HCT116 (cell line): ENCODE data around the gene STARD8. TPM values are rescaled to one million over a fixed set of nuclear protein-coding genes. Genes with fewer than 3 reads are reported as not detected.

Experiments used
- ATAC-seq: fragments of 200-7000 bp; cut with Tn5 transposase; 2 replicates; pipeline ENCODE4 v1.9.1; 2020; ENCODE audit warnings: mild to moderate bottlenecking, moderate library complexity
- BruUV-seq: library from RNA; stranded (reverse); fragments of 400-500 nt; replicated peaks from 2 replicates; lab custom pipeline; 2021; lab: Mats Ljungman, UMichigan
- CTCF ChIA-PET: fragments of 300-600 bp; sonication (Branson Sonifier 250); formaldehyde crosslinking; loops from one replicate; lab custom pipeline; 2021; ENCODE audit warnings: antibody characterized with exemption; lab: Charles Lee
- POLR2A ChIA-PET: fragments of 300-600, 350-600 bp; sonication (Branson Sonifier 250); formaldehyde crosslinking; loops from one replicate; lab custom pipeline; 2021; ENCODE audit warnings: antibody characterized with exemption; lab: Charles Lee
- RAD21 ChIA-PET, 2 experiments: fragments of 300-600 bp; sonication (Branson Sonifier 250); formaldehyde crosslinking; loops; one replicate each; lab custom pipeline; 2023; ENCODE audit warnings: low total read pairs in 2 of 2; ENCODE audit not compliant: uncharacterized antibody in 2 of 2, unreplicated experiment in 2 of 2, low non-redundant PET in 1 of 2; lab: Charles Lee
- DNase-seq: peaks from one replicate; pipeline ENCODE4 v3.0.0-alpha.2; 2010; ENCODE audit warnings: low read depth, low spot score
- H2AFZ ChIP-seq: fragments of 200-600 bp; shearing (Covaris generic), sonication (generic); 2 replicates; pipeline ENCODE4 v1.6.1; 2017; ENCODE audit warnings: low read depth, mixed run types, mixed read lengths, antibody characterized with exemption, low read length; ENCODE audit not compliant: poor library complexity, severe bottlenecking
- H3K27ac ChIP-seq: 2 replicates; pipeline ENCODE4 v1.5.1; 2012; ENCODE audit warnings: low read depth, low read length
- H3K27me3 ChIP-seq: fragments of 200-600 bp; sonication (generic); 2 replicates; pipeline ENCODE4 v1.6.1; 2016; ENCODE audit warnings: mixed run types, low read length, mixed read lengths; ENCODE audit not compliant: insufficient read depth
- H3K36me3 ChIP-seq, 2 experiments: fragments of 200-500 bp in 1 of 2; fragments of 200-600 bp in 1 of 2; sonication (Bioruptor generic) in 1 of 2; sonication (generic) in 1 of 2; 2 replicates each; pipeline versions ENCODE4 v1.5.1 to v1.6.1; 2014 to 2016; ENCODE audit warnings: low read length in 2 of 2, inconsistent platforms in 1 of 2, mixed read lengths in 1 of 2, mixed run types in 1 of 2; ENCODE audit not compliant: insufficient read depth in 2 of 2, control insufficient read depth in 1 of 2
- H3K4me1 ChIP-seq, 2 experiments: fragments of 200-600 bp in 1 of 2; sonication (generic) in 1 of 2; 2 replicates each; pipeline versions ENCODE4 v1.5.1 to v1.6.1; 2012 to 2017; ENCODE audit warnings: low read length in 2 of 2, inconsistent platforms in 1 of 2, mild to moderate bottlenecking in 1 of 2, mixed read lengths in 1 of 2, mixed run types in 1 of 2, moderate library complexity in 1 of 2; ENCODE audit not compliant: insufficient read depth in 2 of 2, control insufficient read depth in 1 of 2
- H3K4me2 ChIP-seq: fragments of 200-600 bp; sonication (generic); 2 replicates; pipeline ENCODE4 v1.6.1; 2017; ENCODE audit warnings: mixed run types, low read length, mixed read lengths
- H3K4me3 ChIP-seq, 2 experiments: fragments of 200-600 bp in 1 of 2; sonication (generic) in 1 of 2; replicated peaks in 1 of 2; 2 replicates each; pipeline ENCODE4 v1.5.1; 2011 to 2016; ENCODE audit warnings: low read length in 2 of 2, control low read depth in 1 of 2, low read depth in 1 of 2, mild to moderate bottlenecking in 1 of 2, mixed read lengths in 1 of 2, mixed run types in 1 of 2
- H3K79me2 ChIP-seq: fragments of 200-600 bp; sonication (generic); 2 replicates; pipeline ENCODE4 v1.6.1; 2017; ENCODE audit warnings: mild to moderate bottlenecking, mixed run types, low read length, moderate library complexity, mixed read lengths; ENCODE audit not compliant: insufficient read depth
- H3K9ac ChIP-seq: fragments of 200-600 bp; sonication (generic); 2 replicates; pipeline ENCODE4 v1.6.1; 2016; ENCODE audit warnings: low read length, mixed read lengths
- H3K9me2 ChIP-seq: fragments of 200-600 bp; sonication (generic), shearing (Covaris generic); 2 replicates; pipeline ENCODE4 v1.6.1; 2017; ENCODE audit warnings: mixed run types, mild to moderate bottlenecking, moderate library complexity; ENCODE audit not compliant: insufficient read depth
- H3K9me3 ChIP-seq, 2 experiments: fragments of 200-500 bp in 1 of 2; fragments of 200-600 bp in 1 of 2; sonication (Bioruptor generic) in 1 of 2; sonication (generic) in 1 of 2; 2 replicates each; pipeline ENCODE4 v1.6.1; 2014 to 2017; ENCODE audit warnings: low read length in 2 of 2, mixed read lengths in 2 of 2, inconsistent platforms in 1 of 2, low read depth in 1 of 2, mild to moderate bottlenecking in 1 of 2, mixed run types in 1 of 2, moderate library complexity in 1 of 2; ENCODE audit not compliant: control insufficient read depth in 1 of 2, insufficient read depth in 1 of 2
- H4K20me1 ChIP-seq: fragments of 200-600 bp; sonication (generic), shearing (Covaris generic); 2 replicates; pipeline ENCODE4 v1.6.1; 2017; ENCODE audit warnings: mixed run types, mild to moderate bottlenecking, moderate library complexity; ENCODE audit not compliant: insufficient read depth
- ATF3 ChIP-seq: IDR thresholded peaks from 2 replicates; pipeline ENCODE4 v1.6.1; 2012
- CEBPB ChIP-seq: IDR thresholded peaks from 2 replicates; pipeline ENCODE4 v1.6.1; 2012; ENCODE audit warnings: low read depth
- CTCF ChIP-seq, 3 experiments: fragments of 200-600 bp in 1 of 3; sonication (generic) in 1 of 3; IDR thresholded peaks in 2 of 3; conservative IDR thresholded peaks in 1 of 3; 2 replicates each; pipeline ENCODE4 v1.5.1; 2012 to 2017; ENCODE audit warnings: low read depth in 2 of 3, low read length in 2 of 3, antibody characterized with exemption in 1 of 3, borderline replicate concordance in 1 of 3, control low read depth in 1 of 3, mild to moderate bottlenecking in 1 of 3, mixed read lengths in 1 of 3, mixed run types in 1 of 3, moderate library complexity in 1 of 3; ENCODE audit not compliant: insufficient read depth in 1 of 3
- EGR1 ChIP-seq: IDR thresholded peaks from 2 replicates; pipeline ENCODE4 v1.6.1; 2012; ENCODE audit warnings: low read depth
- ELF1 ChIP-seq: IDR thresholded peaks from 2 replicates; pipeline ENCODE4 v1.6.1; 2012; ENCODE audit warnings: low read depth, borderline replicate concordance
- EZH2 ChIP-seq: fragments of 200-600 bp; sonication (generic); IDR thresholded peaks from 2 replicates; pipeline ENCODE4 v1.6.1; 2017; ENCODE audit warnings: antibody characterized with exemption, mixed run types
- JUND ChIP-seq: IDR thresholded peaks from 2 replicates; pipeline ENCODE4 v1.6.1; 2012
- MAX ChIP-seq: IDR thresholded peaks from 2 replicates; pipeline ENCODE4 v1.6.1; 2012
- POLR2A ChIP-seq: IDR thresholded peaks from 2 replicates; pipeline ENCODE4 v1.7.0; 2011; ENCODE audit warnings: borderline replicate concordance; ENCODE audit not compliant: insufficient read depth, insufficient read length; ENCODE audit errors: extremely low read depth
- POLR2AphosphoS5 ChIP-seq: IDR thresholded peaks from 2 replicates; pipeline ENCODE4 v1.6.1; 2011; ENCODE audit warnings: mild to moderate bottlenecking, low read depth, low read length, moderate library complexity
- REST ChIP-seq: IDR thresholded peaks from 2 replicates; pipeline ENCODE4 v1.6.1; 2012; ENCODE audit warnings: low read depth
- SIN3A ChIP-seq: IDR thresholded peaks from 2 replicates; pipeline ENCODE4 v1.6.1; 2012; ENCODE audit warnings: low read depth
- SP1 ChIP-seq: IDR thresholded peaks from 2 replicates; pipeline ENCODE4 v1.6.1; 2012; ENCODE audit warnings: low read depth
- SRF ChIP-seq: IDR thresholded peaks from 2 replicates; pipeline ENCODE4 v1.6.1; 2012; ENCODE audit warnings: low read depth
- TCF7L2 ChIP-seq: IDR thresholded peaks from 2 replicates; pipeline ENCODE4 v1.7.0; 2011; ENCODE audit warnings: borderline replicate concordance, inconsistent platforms; ENCODE audit not compliant: insufficient read depth, insufficient read length; ENCODE audit errors: extremely low read depth
- YY1 ChIP-seq: IDR thresholded peaks from 2 replicates; pipeline ENCODE4 v1.6.1; 2011; ENCODE audit warnings: low read length, low read depth, moderate library complexity, mild to moderate bottlenecking; ENCODE audit not compliant: insufficient replicate concordance; ENCODE audit errors: extremely low read depth
- ZFX ChIP-seq: fragments of 450-650 bp; IDR thresholded peaks from 2 replicates; pipeline ENCODE4 v1.6.1; 2017
- ZNF274 ChIP-seq: fragments of 200-500 bp; sonication (Bioruptor generic); IDR thresholded peaks from 2 replicates; pipeline ENCODE4 v1.6.1; 2014; ENCODE audit warnings: mild to moderate bottlenecking, low read depth, low read length, inconsistent platforms
- intact Hi-C: fragments of 100-400 bp; cut with micrococcal nuclease; formaldehyde crosslinking; loops from 2 replicates; pipeline ENCODE4 v1.10.0; 2022
- total RNA-seq: library from RNA; stranded (reverse); gene quantifications from one replicate; pipeline ENCODE4 v1.2.1, GENCODE V29; 2021; ENCODE audit not compliant: unreplicated experiment

Gene STARD8
- total RNA-seq, 1 experiment from 2014 or later, result 5.4 TPM

- no peak for DNase-seq
- Histone ChIP-seq H3K36me3 (no peaks in the 10 kb centered on the region), H3K4me1 (no peaks in the 10 kb centered on the region), H3K27ac (no peak overlapping the region), H2AFZ (no peak overlapping the region), H3K9me3 (no peaks in the 10 kb centered on the region), H4K20me1 (no peaks in the 10 kb centered on the region), H3K9me2 (no peaks in the 10 kb centered on the region), H3K27me3 (no peaks in the 10 kb centered on the region), H3K4me2 (no peak overlapping the region), H3K79me2 (no peaks in the 10 kb centered on the region), H3K9ac (no peak overlapping the region), H3K4me3 (no peak overlapping the region)
- no TSS peak for BruUV-seq
- no peak for ATAC-seq
- ChIA-PET RAD21 (no interaction called here), POLR2A (no interaction called here), CTCF (no interaction called here)
- intact Hi-C loops, result no loop called here
- no peak for TF ChIP-seq SP1
- no peak for TF ChIP-seq SIN3A
- no peak for TF ChIP-seq ELF1
- no peak for TF ChIP-seq YY1
- TF ChIP-seq ZFX, result no peak
- no peak for TF ChIP-seq TCF7L2
- no peak for TF ChIP-seq POLR2A
- TF ChIP-seq EGR1, result no peak
- TF ChIP-seq CTCF (IDR thresholded peaks at IDR 0.05 in 2 of 3, conservative IDR thresholded peaks at IDR 0.05 in 1 of 3; ENCODE audit: borderline replicate concordance in 1 of 3, insufficient read depth in 1 of 3, low read depth in 2 of 3, low read length in 2 of 3), result no peak
- no peak for TF ChIP-seq JUND
- TF ChIP-seq CEBPB, result no peak
- no peak for TF ChIP-seq ZNF274
- TF ChIP-seq REST, result no peak
- no peak for TF ChIP-seq POLR2AphosphoS5
- TF ChIP-seq ATF3, result no peak
- no peak for TF ChIP-seq MAX
- no peak for TF ChIP-seq SRF
- TF ChIP-seq EZH2, result no peak
These were observed 106.9 kb downstream of the STARD8 start for GRCh38 chrX:68754406-68754805.
